HCT116 (cell line): ENCODE data around the gene ST3GAL3. TPM values are rescaled to one million over a fixed set of nuclear protein-coding genes. Genes with fewer than 3 reads are reported as not detected.

Experiments used
- ATAC-seq: fragments of 200-7000 bp; cut with Tn5 transposase; 2 replicates; pipeline ENCODE4 v1.9.1; 2020; ENCODE audit warnings: mild to moderate bottlenecking, moderate library complexity
- BruUV-seq: library from RNA; stranded (reverse); fragments of 400-500 nt; replicated peaks from 2 replicates; lab custom pipeline; 2021; lab: Mats Ljungman, UMichigan
- CTCF ChIA-PET: fragments of 300-600 bp; sonication (Branson Sonifier 250); formaldehyde crosslinking; loops from one replicate; lab custom pipeline; 2021; ENCODE audit warnings: antibody characterized with exemption; lab: Charles Lee
- POLR2A ChIA-PET: fragments of 300-600, 350-600 bp; sonication (Branson Sonifier 250); formaldehyde crosslinking; loops from one replicate; lab custom pipeline; 2021; ENCODE audit warnings: antibody characterized with exemption; lab: Charles Lee
- RAD21 ChIA-PET, 2 experiments: fragments of 300-600 bp; sonication (Branson Sonifier 250); formaldehyde crosslinking; loops; one replicate each; lab custom pipeline; 2023; ENCODE audit warnings: low total read pairs in 2 of 2; ENCODE audit not compliant: uncharacterized antibody in 2 of 2, unreplicated experiment in 2 of 2, low non-redundant PET in 1 of 2; lab: Charles Lee
- DNase-seq: peaks from one replicate; pipeline ENCODE4 v3.0.0-alpha.2; 2010; ENCODE audit warnings: low read depth, low spot score
- H2AFZ ChIP-seq: fragments of 200-600 bp; shearing (Covaris generic), sonication (generic); 2 replicates; pipeline ENCODE4 v1.6.1; 2017; ENCODE audit warnings: low read depth, mixed run types, mixed read lengths, antibody characterized with exemption, low read length; ENCODE audit not compliant: poor library complexity, severe bottlenecking
- H3K27ac ChIP-seq: 2 replicates; pipeline ENCODE4 v1.5.1; 2012; ENCODE audit warnings: low read depth, low read length
- H3K27me3 ChIP-seq: fragments of 200-600 bp; sonication (generic); 2 replicates; pipeline ENCODE4 v1.6.1; 2016; ENCODE audit warnings: mixed run types, low read length, mixed read lengths; ENCODE audit not compliant: insufficient read depth
- H3K36me3 ChIP-seq, 2 experiments: fragments of 200-500 bp in 1 of 2; fragments of 200-600 bp in 1 of 2; sonication (Bioruptor generic) in 1 of 2; sonication (generic) in 1 of 2; 2 replicates each; pipeline versions ENCODE4 v1.5.1 to v1.6.1; 2014 to 2016; ENCODE audit warnings: low read length in 2 of 2, inconsistent platforms in 1 of 2, mixed read lengths in 1 of 2, mixed run types in 1 of 2; ENCODE audit not compliant: insufficient read depth in 2 of 2, control insufficient read depth in 1 of 2
- H3K4me1 ChIP-seq, 2 experiments: fragments of 200-600 bp in 1 of 2; sonication (generic) in 1 of 2; 2 replicates each; pipeline versions ENCODE4 v1.5.1 to v1.6.1; 2012 to 2017; ENCODE audit warnings: low read length in 2 of 2, inconsistent platforms in 1 of 2, mild to moderate bottlenecking in 1 of 2, mixed read lengths in 1 of 2, mixed run types in 1 of 2, moderate library complexity in 1 of 2; ENCODE audit not compliant: insufficient read depth in 2 of 2, control insufficient read depth in 1 of 2
- H3K4me2 ChIP-seq: fragments of 200-600 bp; sonication (generic); 2 replicates; pipeline ENCODE4 v1.6.1; 2017; ENCODE audit warnings: mixed run types, low read length, mixed read lengths
- H3K4me3 ChIP-seq, 2 experiments: fragments of 200-600 bp in 1 of 2; sonication (generic) in 1 of 2; replicated peaks in 1 of 2; 2 replicates each; pipeline ENCODE4 v1.5.1; 2011 to 2016; ENCODE audit warnings: low read length in 2 of 2, control low read depth in 1 of 2, low read depth in 1 of 2, mild to moderate bottlenecking in 1 of 2, mixed read lengths in 1 of 2, mixed run types in 1 of 2
- H3K79me2 ChIP-seq: fragments of 200-600 bp; sonication (generic); 2 replicates; pipeline ENCODE4 v1.6.1; 2017; ENCODE audit warnings: mild to moderate bottlenecking, mixed run types, low read length, moderate library complexity, mixed read lengths; ENCODE audit not compliant: insufficient read depth
- H3K9ac ChIP-seq: fragments of 200-600 bp; sonication (generic); 2 replicates; pipeline ENCODE4 v1.6.1; 2016; ENCODE audit warnings: low read length, mixed read lengths
- H3K9me2 ChIP-seq: fragments of 200-600 bp; sonication (generic), shearing (Covaris generic); 2 replicates; pipeline ENCODE4 v1.6.1; 2017; ENCODE audit warnings: mixed run types, mild to moderate bottlenecking, moderate library complexity; ENCODE audit not compliant: insufficient read depth
- H3K9me3 ChIP-seq, 2 experiments: fragments of 200-500 bp in 1 of 2; fragments of 200-600 bp in 1 of 2; sonication (Bioruptor generic) in 1 of 2; sonication (generic) in 1 of 2; 2 replicates each; pipeline ENCODE4 v1.6.1; 2014 to 2017; ENCODE audit warnings: low read length in 2 of 2, mixed read lengths in 2 of 2, inconsistent platforms in 1 of 2, low read depth in 1 of 2, mild to moderate bottlenecking in 1 of 2, mixed run types in 1 of 2, moderate library complexity in 1 of 2; ENCODE audit not compliant: control insufficient read depth in 1 of 2, insufficient read depth in 1 of 2
- H4K20me1 ChIP-seq: fragments of 200-600 bp; sonication (generic), shearing (Covaris generic); 2 replicates; pipeline ENCODE4 v1.6.1; 2017; ENCODE audit warnings: mixed run types, mild to moderate bottlenecking, moderate library complexity; ENCODE audit not compliant: insufficient read depth
- ATF3 ChIP-seq: IDR thresholded peaks from 2 replicates; pipeline ENCODE4 v1.6.1; 2012
- CBX3 ChIP-seq: IDR thresholded peaks from 2 replicates; pipeline ENCODE4 v1.6.1; 2012; ENCODE audit warnings: low read depth
- EZH2 ChIP-seq: fragments of 200-600 bp; sonication (generic); IDR thresholded peaks from 2 replicates; pipeline ENCODE4 v1.6.1; 2017; ENCODE audit warnings: antibody characterized with exemption, mixed run types
- EZH2phosphoT487 ChIP-seq: fragments of 200-600 bp; IDR thresholded peaks from 2 replicates; pipeline ENCODE4 v1.6.1; 2018; ENCODE audit warnings: antibody characterized with exemption, borderline replicate concordance
- FOSL1 ChIP-seq: IDR thresholded peaks from 2 replicates; pipeline ENCODE4 v1.6.1; 2012; ENCODE audit warnings: low read depth
- POLR2A ChIP-seq: IDR thresholded peaks from 2 replicates; pipeline ENCODE4 v1.7.0; 2011; ENCODE audit warnings: borderline replicate concordance; ENCODE audit not compliant: insufficient read depth, insufficient read length; ENCODE audit errors: extremely low read depth
- RAD21 ChIP-seq: IDR thresholded peaks from 2 replicates; pipeline ENCODE4 v1.6.1; 2012; ENCODE audit warnings: low read depth, mild to moderate bottlenecking
- REST ChIP-seq: IDR thresholded peaks from 2 replicates; pipeline ENCODE4 v1.6.1; 2012; ENCODE audit warnings: low read depth
- SRF ChIP-seq: IDR thresholded peaks from 2 replicates; pipeline ENCODE4 v1.6.1; 2012; ENCODE audit warnings: low read depth
- TCF7L2 ChIP-seq: IDR thresholded peaks from 2 replicates; pipeline ENCODE4 v1.7.0; 2011; ENCODE audit warnings: borderline replicate concordance, inconsistent platforms; ENCODE audit not compliant: insufficient read depth, insufficient read length; ENCODE audit errors: extremely low read depth
- YY1 ChIP-seq: IDR thresholded peaks from 2 replicates; pipeline ENCODE4 v1.6.1; 2011; ENCODE audit warnings: low read length, low read depth, moderate library complexity, mild to moderate bottlenecking; ENCODE audit not compliant: insufficient replicate concordance; ENCODE audit errors: extremely low read depth
- ZBTB33 ChIP-seq: IDR thresholded peaks from 2 replicates; pipeline ENCODE4 v1.6.1; 2011; ENCODE audit warnings: mild to moderate bottlenecking, low read length, moderate library complexity; ENCODE audit not compliant: insufficient replicate concordance; ENCODE audit errors: extremely low read depth
- ZFX ChIP-seq: fragments of 450-650 bp; IDR thresholded peaks from 2 replicates; pipeline ENCODE4 v1.6.1; 2017
- ZNF274 ChIP-seq: fragments of 200-500 bp; sonication (Bioruptor generic); IDR thresholded peaks from 2 replicates; pipeline ENCODE4 v1.6.1; 2014; ENCODE audit warnings: mild to moderate bottlenecking, low read depth, low read length, inconsistent platforms
- intact Hi-C: fragments of 100-400 bp; cut with micrococcal nuclease; formaldehyde crosslinking; loops from 2 replicates; pipeline ENCODE4 v1.10.0; 2022
- total RNA-seq: library from RNA; stranded (reverse); gene quantifications from one replicate; pipeline ENCODE4 v1.2.1, GENCODE V29; 2021; ENCODE audit not compliant: unreplicated experiment
- TF ChIP-seq, protein P1 (sequence below): IDR thresholded peaks from 2 replicates; pipeline ENCODE4 v1.6.1; 2012

ST3GAL3 gene
- total RNA-seq, 1 experiment from 2014 or later = 7.2 TPM

DNA sequence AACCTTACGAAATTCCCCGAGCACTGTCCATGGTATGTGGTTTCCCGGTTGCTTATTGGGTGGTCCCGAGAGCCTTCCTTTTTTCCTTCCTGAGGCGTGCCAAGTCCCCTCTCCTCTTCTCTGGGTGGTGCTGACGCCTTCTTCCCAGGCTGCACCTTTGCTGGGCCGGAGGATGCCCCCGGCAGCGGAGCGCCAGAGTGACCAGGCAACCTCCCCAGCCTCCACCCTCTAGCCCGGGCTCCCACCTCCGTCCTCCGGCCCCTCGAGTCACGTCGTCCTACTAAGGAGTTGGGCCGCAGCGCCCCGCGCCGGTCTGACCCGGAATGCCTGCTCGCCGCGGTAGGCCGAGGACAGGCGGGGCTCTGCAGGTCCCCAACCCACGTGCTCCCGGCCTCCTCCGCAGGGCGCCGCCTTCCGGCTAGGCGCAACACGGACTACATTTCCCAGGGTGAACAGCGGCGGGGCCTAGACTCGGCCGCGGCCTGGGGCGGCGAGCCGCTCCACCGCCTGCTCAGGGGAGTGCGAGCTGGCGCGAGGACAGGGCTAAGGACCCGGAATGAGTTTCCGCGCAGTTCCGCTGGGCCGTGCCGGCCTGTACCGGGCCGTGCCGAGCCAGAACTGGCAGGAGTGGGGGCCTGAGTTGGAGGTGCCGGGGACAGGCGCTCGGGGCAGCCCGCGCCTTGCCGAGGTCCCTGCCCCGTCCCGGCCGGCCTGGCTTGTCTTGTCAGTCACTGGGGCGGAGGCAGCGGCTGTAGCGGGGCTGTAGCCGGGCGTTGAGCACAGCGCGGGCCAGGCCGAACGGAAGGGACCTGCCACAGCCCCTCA lies 239.1 kb downstream of the ST3GAL3 start, which contains the start of gene IPO13 (continued):
- peak; percentile 78 for TF ChIP-seq REST
- TF ChIP-seq ATF3 = no peak
- peak; percentile 95 for TF ChIP-seq CBX3
- no peak for TF ChIP-seq EZH2
- TF ChIP-seq POLR2A = peak; percentile 53

GRCh38 chr1:43947061-43947873 lies 239.9 kb downstream of the ST3GAL3 start:
- ChIA-PET CTCF (interaction anchor here (3.3 to 9.8 kb wide), 2 partner anchors 14 to 184 kb away, joined by 24 to 130 read pairs; partner anchors contain the start of gene ARTN), RAD21 (interaction anchor here in 1 of 2 experiments (2.0 kb wide), 1 partner anchor 184 kb away, joined by 10 read pairs; no protein-coding TSS in a partner anchor), POLR2A (interaction anchor here (0.7 to 1.4 kb wide), 3 partner anchors 13 to 138 kb away, joined by 3 to 9 read pairs (median 3); no protein-coding TSS in a partner anchor)
- Histone ChIP-seq H3K4me1 (peaks cover 10 to 23% of the 10 kb centered on the region in 2 experiments; a peak in 3 of 4 replicates), H3K27me3 (no peaks in the 10 kb centered on the region), H3K9me3 (no peaks in the 10 kb centered on the region), H3K27ac (peak overlapping the region; percentile 88), H3K36me3 (0 out of 4 replicates have a peak, but pooled peaks cover 0 to 3% of the 10 kb centered on the region in 2 experiments), H3K9me2 (no peaks in the 10 kb centered on the region), H3K4me2 (peak overlapping the region; percentile 96), H3K79me2 (peaks cover 11% of the 10 kb centered on the region), H2AFZ (peak overlapping the region; percentile 56), H3K4me3 (peak overlapping the region; percentile 77 to 97), H4K20me1 (no peaks in the 10 kb centered on the region), H3K9ac (peak overlapping the region; percentile 76)
- intact Hi-C loops = no loop called here
- DNase-seq (no peak), ATAC-seq (no peak)
- BruUV-seq = TSS peak; percentile 51
- TF ChIP-seq RAD21 (no peak), CBX3 (no peak), EZH2phosphoT487 (no peak), YY1 (no peak), ATF3 (no peak), ZNF274 (no peak), ZBTB33 (no peak), SRF (no peak), FOSL1 (no peak), TCF7L2 (no peak), EZH2 (no peak), ZFX (no peak; the same call in 1 of the 2 replicates)
- TF ChIP-seq, protein P1, sequence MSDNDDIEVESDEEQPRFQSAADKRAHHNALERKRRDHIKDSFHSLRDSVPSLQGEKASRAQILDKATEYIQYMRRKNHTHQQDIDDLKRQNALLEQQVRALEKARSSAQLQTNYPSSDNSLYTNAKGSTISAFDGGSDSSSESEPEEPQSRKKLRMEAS = no peak
